HFF-Myc (cell line): Measurements from ENCODE around the gene GH2.
"Not testable (repeated sequence)": the region's sequence is repeated elsewhere in the genome, so short reads cannot be mapped to it uniquely, and the experiment has no call there.

ENCODE experiments used
- DNase-seq: peaks from one replicate; pipeline ENCODE4 v3.0.0-alpha.2; 2011; ENCODE audit warnings: low read depth; ENCODE audit errors: extremely low read depth
- H3K4me3 ChIP-seq: replicated peaks from 2 replicates; pipeline ENCODE4 v1.5.1; 2011; ENCODE audit warnings: low read depth, mild to moderate bottlenecking, control low read depth, low read length
- TF ChIP-seq, protein P1 (sequence below): IDR thresholded peaks from 2 replicates; pipeline ENCODE4 v1.5.1; 2012; ENCODE audit warnings: mild to moderate bottlenecking, low read depth, low read length, control low read depth; ENCODE audit errors: missing control alignments

Gene GH2

GRCh38 chr17:63907161-63907778, 25.5 kb upstream of the GH2 start:
- not testable (repeated sequence) for DNase-seq, H3K4me3 ChIP-seq
- TF ChIP-seq, protein P1, sequence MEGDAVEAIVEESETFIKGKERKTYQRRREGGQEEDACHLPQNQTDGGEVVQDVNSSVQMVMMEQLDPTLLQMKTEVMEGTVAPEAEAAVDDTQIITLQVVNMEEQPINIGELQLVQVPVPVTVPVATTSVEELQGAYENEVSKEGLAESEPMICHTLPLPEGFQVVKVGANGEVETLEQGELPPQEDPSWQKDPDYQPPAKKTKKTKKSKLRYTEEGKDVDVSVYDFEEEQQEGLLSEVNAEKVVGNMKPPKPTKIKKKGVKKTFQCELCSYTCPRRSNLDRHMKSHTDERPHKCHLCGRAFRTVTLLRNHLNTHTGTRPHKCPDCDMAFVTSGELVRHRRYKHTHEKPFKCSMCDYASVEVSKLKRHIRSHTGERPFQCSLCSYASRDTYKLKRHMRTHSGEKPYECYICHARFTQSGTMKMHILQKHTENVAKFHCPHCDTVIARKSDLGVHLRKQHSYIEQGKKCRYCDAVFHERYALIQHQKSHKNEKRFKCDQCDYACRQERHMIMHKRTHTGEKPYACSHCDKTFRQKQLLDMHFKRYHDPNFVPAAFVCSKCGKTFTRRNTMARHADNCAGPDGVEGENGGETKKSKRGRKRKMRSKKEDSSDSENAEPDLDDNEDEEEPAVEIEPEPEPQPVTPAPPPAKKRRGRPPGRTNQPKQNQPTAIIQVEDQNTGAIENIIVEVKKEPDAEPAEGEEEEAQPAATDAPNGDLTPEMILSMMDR = peak; percentile 27

- DNase-seq, H3K4me3 ChIP-seq: not testable (repeated sequence)
Observed at GRCh38 chr17:63904796-63905195, 23.1 kb upstream of the GH2 start.

DNA sequence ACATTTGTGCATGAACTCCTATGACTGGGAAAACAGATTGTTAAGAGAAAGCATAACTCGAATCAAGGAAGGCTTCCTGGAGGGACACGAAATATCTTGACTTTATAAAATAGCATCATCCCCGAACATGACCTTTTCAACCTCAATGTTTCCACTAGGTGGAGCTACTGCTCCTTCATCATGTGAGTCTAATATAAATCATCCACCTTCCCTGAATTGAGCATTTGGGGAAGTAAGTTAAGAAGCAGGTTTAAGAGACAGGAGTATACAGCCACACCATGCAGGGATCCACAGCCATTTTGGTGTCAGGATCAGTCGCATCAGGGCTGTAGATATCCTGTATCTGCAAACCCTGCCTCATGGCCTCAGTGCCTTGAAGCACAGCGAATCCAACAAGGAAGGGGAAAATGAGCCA, 22.1 kb upstream of the GH2 start:
- TF ChIP-seq, protein P1 = peak; percentile 22
- DNase-seq, H3K4me3 ChIP-seq: not testable (repeated sequence)

DNA sequence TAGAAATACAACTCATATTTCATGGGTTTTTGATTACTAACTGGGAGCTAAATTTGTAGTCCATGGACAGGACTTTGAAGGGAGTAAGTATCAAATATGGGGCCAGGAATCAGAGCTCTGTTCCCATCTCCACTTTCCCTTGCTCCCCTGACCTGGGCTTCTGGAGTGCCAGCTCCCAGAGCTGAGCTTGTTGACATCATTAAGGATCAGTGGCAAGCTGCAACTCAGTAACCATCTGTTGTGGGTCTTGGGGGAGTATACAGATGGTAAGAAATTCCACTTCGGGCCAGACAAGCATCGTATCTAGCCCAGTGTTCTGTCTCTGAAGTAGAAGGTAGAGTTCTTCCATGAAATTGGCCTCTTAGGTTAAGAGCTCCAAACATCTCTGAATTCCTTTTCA, 20.2 kb upstream of the GH2 start:
- not testable (repeated sequence) for H3K4me3 ChIP-seq, DNase-seq

DNA sequence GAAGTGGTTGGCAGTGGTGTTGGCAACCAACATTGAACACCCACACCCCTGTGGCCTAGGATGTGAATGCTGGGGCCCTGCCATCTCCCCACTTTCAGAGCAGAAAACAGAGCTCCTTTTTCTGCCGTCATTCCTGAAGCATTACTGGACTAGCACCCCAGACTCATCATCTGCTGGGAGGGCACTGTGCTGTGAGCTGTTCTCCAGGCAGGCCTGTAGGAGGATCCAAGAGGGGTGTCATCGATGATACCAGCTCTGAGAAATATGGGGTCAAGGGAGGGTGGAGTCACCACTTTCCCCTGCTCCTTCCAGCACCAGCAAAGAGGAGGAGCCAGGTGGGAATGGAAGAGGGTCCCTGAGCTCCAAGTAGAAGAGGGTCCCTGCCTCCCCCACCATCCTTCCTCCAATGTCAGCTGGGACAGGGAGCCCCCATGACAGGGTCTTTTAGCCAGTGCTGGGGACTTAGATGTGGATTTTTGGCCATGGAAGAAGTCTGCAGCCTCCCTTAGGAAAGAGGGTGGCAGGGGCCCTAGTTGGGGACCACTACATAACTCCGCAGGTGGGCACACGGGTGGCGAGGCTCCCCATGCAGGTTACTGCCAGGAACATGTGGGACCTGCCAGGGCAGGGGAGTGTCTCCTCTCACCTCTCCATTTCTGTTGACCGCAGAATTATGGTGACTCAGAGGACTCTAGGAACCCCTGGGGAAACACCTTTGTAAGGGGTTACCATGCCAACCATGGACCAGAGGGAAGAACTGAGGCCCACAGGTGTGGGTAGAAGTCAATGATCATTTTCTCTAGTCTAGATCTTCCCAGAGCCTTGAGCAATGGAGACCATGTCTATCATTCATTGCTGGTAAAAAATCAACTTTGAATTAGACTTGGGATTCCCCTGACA, 17.4 kb upstream of the GH2 start:
- not testable (repeated sequence) for DNase-seq, H3K4me3 ChIP-seq

- DNase-seq, H3K4me3 ChIP-seq: not testable (repeated sequence)
Observed at GRCh38 chr17:63896524-63897354, 15.0 kb upstream of the GH2 start, which contains the start of gene CSH1. Gene CSH1 (minus strand): TSS chr17:63896574. CDS start chr17:63896511, 63 bp downstream.

DNA sequence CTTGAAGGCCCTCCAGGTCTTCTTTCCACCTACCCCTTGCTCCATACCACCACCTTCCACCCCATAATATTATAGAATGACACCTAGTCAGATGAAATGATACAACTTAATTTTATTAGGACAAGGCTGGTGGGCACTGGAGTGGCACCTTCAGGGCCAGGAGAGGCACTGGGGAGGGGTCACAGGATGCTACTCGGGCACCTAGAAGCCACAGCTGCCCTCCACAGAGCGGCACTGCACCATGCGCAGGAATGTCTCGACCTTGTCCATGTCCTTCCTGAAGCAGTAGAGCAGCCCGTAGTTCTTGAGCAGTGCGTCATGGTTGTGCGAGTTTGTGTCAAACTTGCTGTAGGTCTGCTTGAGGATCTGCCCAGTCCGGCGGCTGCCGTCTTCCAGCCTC, 13.1 kb upstream of the GH2 start:
- H3K4me3 ChIP-seq, DNase-seq: not testable (repeated sequence)

DNA sequence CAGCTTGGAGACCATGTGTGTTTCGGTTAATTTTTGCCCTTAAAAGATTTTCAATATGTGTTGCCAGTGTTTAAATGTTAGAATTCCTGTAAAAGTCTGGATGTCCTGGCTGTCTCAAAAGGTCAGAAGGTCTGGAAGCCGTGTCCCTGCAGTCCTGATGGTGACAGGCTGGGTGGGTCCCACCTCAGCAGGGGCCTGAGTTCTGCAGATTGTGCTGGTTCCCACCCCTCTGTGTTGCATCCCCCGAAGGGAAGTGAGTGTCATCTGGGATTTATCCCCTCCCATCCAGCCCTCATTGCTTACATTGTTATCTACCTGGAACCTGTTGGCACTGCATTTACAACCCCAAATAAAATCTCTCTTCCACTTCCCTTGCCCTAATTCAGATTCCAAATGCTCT, 12.3 kb upstream of the GH2 start:
- not testable (repeated sequence) for DNase-seq

GRCh38 chr17:63892316-63893037, 10.7 kb upstream of the GH2 start:
- H3K4me3 ChIP-seq, DNase-seq: not testable (repeated sequence)

More for the DNA sequence above, 12.3 kb upstream of the GH2 start:
- H3K4me3 ChIP-seq = not testable (repeated sequence)
